HG03196 (cell line): ENCODE measurements around the gene SPSB1.

Experiments used
- ATAC-seq: cut with Tn5 transposase; IDR thresholded peaks from one replicate; pipeline ENCODE4 v1.9.1; 2021; ENCODE audit not compliant: unreplicated experiment

SPSB1 gene

DNA sequence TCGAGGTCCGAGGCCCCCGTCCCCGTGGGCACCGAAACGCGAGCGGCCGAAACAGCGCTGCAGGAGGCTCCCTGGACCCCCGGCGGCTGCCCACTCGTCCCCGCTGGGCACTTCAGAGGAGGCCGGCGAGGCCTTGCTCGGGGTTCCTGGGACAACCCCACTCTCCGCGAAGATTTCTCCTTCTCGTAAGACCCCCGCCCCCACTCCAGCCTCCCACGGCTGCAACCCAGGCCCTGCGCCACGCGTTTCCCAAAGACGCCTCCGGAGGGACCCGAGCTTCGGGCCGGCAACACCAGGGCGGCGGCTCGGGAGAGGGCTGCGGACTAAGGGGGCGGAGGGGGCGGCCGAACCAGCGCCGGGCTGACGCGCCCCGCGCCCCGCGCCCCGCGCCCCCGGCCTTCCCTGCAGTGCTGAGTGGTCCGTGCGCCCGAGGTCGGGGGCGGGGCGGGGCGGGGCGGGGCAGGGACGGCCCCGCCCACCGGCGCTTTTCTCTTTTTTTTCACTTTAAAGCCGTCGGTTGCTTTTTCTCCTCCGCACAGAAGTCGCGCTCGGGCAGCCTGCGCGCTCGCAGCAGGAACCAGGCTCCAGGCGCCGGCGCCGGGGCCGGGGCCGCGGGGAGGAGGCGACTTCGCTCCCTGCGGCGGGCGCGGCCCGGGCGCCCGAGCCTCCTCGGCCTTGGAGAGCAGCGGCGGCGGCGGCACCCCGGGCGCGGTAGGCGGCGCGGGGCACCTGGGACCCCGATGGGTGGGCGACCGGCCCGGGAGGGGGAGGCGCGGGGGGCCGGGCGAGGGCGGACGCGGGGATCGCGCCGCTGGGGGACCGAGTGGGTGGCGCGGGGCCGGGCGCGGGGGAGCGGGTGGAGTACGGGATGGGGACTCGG, at the start of gene SPSB1:
SPSB1 (plus strand) TSS at position 534 of the 880 bp plus-strand sequence. CDS start 62,998 bp downstream, outside the sequence.
- no peak for ATAC-seq

DNA sequence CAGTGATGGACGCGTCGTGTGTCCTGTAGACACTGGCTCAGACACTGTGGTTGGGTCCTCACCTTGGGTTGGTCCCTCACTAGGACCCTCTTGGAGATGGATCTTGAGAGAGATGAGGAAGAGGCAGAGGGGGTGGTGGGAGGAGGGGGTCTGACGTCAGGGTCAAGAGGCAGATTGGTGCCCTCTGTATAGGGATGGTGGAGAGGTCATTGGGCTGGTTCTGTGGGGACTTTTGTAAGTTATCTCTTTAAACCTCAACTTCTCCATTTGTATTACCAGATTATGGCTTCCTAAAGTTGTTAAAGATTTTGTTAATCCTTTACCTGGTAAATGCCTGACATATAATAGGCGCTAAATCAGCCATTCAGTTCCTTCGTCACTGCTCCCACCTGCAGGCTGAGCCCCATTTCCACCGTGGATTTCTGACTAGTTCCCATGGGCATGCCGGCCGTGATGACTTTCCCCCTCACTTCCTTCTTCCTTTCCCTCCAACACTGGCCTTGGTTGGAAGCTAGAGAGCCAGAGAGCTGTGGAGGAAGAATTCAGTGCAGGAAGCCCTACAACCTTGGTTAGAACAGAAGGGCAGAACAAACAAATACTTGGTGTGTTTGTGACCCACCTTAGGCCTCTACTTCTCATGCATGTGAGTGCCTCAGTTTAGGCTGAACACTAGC, 49.5 kb upstream of the SPSB1 start:
- no peak for ATAC-seq

DNA sequence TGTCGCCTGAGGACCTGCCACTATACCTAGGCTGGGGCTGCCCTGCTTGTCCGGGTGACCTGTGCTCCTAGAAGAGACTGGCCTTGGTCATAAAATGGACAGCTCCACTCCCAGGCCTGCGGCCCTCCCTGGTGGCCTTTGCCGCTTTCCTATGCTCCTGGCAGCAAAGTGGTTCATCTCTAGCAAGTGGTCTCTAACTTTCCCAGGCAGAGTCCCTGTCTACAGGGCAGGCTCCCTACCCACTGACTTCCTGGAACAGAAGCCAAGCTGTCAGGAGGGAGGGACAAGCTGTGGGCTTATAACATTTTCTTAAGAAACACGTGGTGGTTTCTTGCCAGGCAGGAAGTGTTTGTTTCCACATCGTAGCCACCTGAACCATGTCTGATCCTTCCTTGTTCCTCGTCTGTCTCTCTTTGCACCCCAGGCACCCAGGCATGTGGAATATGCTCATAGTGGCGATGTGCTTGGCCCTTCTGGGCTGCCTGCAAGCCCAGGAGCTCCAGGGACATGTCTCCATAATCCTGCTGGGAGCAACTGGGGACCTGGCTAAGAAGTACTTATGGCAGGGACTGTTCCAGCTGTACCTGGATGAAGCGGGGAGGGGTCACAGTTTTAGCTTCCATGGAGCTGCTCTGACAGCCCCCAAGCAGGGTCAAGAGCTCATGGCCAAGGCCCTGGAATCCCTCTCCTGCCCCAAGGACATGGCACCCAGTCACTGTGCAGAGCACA, 48.0 kb upstream of the SPSB1 start:
- no peak for ATAC-seq

DNA sequence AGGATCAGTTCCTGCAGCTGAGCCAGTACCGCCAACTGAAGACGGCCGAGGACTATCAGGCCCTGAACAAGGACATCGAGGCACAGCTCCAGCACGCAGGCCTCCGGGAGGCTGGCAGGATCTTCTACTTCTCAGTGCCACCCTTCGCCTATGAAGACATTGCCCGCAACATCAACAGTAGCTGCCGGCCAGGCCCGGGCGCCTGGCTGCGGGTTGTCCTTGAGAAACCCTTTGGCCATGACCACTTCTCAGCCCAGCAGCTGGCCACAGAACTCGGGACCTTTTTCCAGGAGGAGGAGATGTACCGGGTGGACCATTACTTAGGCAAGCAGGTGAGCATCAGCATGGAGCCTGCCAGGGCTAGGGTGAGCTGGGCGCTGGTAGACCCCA, 47.5 kb upstream of the SPSB1 start:
- no peak for ATAC-seq

DNA sequence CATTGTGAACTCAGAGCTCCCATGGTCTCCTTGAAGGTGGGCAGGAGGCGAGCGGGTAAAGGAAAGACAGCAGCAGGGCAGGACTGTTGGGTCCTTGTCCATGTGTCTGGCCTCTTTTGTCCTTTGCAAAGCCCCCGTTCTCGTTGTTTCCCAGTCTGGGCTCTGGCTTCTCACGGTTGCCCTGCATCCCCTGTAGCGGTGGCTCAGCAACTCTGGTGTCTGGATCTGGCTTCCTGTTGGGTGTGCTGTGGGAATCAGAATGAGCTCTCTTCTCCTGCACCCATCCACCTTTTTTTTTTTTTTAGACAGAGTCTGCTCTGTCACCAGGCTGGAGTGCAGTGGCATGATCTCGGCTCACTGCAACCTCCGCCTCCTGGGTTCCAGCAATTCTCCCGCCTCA, 47.0 kb upstream of the SPSB1 start:
- no peak for ATAC-seq

DNA sequence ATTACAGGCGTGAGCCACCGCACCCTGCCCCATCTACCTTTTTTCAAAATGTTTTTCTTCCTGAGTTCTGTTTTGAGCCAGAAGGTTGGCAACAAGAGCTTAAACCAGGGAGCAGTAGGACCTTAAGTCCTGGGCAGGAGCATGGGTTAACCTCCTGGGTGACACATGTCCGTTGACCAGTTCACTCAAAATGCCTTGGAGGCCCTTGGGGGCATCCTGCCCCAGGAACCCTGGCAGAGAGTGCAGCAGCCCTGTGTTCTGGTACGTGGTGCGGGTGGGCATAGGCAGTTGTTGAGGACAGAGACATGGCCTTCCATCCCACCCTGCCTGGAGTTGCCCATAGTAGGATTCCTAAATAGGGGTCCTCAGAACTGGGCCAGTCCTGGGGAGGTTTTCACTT, 46.5 kb upstream of the SPSB1 start:
- ATAC-seq, result no peak

DNA sequence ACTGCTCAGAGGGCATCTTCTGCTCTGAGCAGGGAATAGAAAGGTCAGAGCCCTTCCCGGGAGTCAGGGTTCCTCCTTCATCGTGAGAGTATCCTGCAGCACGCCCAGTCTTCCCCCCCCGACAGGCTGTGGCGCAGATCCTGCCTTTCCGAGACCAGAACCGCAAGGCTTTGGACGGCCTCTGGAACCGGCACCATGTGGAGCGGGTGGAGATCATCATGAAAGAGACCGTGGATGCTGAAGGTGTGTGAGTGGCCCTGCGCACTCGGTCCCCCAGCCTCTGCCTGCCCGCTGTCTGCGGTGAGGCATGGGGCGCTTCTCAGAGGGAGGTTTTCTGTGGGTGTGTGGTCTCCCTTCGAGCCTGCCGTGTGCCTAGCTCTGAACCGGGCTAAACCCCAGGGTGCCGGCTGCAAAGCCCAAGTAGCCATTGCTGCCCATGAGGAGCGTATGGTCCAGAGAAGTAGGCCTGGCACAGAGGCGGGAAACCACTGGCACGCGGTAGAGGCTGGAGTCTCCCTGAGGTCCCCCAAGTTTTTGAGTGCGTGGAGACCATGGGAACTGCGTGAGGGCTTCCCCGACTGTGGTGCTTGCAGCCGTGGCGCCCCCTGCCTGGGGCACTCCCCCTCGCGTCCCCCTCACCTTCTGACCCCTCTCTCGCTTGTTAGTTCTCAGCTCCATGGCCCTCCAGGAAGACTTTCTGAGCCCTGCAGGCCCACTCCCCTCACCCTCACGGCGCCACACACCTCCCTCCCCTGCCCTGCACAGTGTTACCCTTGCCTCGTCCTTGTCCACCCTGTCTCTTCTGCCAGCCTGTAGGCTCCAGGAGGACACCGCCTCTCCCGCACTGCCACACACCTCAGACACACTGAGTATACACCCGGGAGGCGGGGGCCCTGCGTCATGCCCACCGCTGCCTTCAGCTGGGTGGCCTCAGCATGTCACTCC, 45.6 kb upstream of the SPSB1 start:
- no peak for ATAC-seq

DNA sequence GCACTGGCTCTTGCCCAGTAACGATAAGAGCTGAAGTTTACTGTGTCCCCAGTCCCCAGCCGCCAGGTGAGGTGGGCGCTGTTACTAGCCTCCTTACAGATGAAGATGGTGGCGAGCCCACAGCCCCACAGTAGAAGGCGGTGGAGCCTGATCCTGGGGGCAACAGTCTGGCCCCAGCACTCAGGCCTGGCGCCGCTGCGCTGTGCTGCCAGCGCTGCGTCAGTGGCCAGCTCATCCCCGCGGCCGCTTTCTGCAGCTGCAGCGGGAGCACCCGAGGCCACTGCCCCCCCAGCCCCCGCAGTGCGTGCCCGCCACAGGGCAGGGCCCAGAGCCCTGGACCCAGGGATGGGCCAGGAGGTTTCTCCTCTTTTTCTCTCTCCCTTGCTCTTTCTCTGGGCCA, 44.8 kb upstream of the SPSB1 start:
- no peak for ATAC-seq

DNA sequence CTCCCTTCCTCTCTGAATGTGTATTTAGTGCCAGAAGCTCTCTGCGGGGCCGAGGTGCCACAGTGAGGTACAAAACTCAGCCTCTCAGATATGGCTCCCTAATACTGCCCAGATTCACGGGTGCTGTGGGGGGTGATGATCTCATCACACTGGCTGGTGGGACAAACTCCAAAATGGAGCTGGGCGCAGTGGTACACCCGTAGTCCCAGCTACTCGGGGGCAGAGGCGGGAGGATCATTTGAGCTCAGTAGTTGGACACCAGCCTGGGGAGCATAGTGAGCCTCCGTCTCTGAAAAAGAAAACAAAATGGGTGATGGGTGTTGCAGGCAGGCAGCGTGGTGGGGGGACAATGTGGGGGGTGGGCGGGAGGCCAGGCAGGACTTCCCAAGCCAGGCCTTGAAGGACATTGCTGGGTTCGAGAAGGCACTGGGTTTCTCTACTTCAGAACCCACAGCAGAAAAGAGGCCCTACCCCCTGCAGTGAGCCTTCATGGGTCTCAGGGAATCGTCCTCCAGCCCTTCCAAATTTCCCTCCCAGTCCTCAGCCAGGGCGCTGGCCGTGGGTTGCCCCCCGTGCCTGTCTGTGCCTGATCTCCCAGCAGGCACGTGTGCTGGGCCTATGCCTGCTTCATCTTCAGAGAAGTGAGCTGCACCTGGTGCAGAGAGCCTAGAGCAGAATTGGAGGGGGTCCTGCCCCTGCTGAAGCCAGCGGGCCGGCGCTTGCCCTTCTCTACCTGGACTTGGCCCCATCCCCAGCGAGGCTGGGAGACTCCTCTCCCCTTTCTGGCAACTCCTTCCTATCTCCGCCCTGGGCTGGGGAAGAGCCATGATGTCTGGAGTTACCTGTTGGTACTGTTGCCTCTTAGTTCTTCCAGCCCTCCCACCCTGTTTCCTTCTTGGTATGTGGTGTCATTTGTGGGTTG, 44.1 kb upstream of the SPSB1 start:
- ATAC-seq, result no peak

DNA sequence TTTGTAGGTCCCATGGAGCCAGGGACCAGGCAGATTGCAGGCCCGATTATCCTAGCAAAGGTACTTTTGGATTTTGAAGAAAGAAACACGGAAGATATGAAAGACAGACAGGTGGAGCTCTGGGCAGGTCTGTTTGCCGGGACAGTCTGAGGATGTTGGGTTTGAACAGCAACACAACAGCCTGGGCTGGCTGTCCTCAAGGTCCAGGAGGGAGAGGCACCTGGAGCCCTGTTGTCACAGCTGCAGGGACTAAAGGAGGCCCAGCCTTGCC, 43.5 kb upstream of the SPSB1 start:
- no peak for ATAC-seq

DNA sequence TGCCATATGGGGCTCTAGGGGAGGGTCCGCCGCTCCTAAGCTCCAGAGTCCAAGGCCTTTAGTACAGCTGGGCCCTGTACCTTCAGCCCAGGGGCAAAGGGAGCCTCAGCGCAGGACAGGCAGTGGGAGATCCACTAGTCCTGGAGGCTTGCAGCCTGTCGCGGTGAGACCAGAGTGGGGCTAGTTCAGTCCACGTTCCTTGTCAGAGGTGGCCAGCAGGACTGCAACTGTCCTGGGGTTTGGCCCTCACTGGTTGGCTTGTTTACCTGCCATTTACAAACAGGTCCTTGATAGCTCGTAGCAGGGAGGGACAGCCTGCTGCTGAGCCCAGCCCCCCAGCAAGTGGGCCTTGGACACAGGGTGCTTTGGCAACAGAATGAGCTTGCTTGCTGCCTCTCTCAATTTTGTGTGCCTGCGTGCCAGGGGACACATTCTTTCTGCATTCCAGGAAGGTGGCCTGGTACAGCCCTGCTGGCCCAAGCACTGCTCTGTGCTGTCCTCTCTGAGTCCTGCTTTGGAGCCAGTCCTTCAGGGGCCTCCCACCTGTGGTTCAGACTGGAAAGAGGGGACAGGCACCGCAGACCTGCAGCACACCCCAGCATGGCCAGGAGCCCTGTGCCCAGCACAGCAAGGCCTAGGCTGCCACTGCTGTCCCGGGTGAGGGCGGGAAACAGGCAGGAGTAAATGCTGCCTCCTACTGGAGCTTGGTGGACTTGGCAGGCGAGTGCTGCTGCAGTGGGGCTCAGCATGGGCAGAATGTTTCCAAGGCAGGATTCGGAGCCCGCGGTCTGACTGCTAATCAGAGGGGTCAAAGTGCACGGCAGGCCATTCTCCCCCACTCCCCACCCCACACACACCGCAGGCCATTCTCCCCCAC, 42.9 kb upstream of the SPSB1 start:
- ATAC-seq, result no peak

DNA sequence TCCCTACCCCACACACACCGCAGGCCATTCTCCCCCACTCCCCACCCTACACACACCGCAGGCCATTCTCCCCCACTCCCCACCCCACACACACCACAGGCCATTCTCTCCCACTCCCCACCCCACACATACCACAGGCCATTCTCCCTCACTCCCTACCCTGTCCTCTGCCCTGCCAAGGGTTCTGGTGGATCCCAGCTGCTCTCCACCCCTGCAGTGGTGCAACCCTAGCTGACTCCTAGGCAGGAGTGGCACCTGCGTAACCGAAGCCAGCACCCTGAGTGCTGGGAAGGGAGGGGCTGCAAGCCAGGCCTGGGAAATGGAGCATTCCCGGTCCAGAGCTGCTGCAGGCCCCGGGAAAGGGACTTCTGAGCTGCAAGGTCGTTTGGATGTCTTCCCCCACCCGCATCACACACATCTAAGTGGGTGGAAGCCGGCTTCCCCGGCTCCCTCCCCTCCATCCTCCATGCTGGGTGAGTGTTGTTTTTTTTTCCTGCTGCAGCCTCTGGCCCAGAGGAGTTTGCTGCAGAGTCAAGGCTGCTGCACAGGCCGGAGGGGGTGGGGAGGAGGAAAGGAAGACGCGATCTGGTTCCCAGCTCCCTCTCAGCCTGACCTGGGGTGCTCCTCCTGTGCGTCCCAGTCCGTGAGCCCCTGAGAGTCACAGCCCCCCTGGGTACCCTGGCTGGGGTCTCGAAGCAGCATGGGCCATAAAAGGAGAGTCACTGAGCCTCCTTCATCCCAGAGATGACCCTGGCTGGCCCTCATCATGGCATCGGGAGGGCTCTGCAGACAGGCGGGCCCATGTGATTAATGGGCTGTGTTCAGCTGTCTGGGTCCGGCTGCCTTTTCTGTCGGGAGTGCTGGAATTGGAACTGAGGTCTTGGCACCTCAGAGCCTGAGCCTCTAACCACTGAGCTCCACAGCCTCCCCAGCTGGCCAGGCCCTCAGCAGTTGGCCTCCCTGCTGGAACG, 42.0 kb upstream of the SPSB1 start:
- ATAC-seq, result no peak

DNA sequence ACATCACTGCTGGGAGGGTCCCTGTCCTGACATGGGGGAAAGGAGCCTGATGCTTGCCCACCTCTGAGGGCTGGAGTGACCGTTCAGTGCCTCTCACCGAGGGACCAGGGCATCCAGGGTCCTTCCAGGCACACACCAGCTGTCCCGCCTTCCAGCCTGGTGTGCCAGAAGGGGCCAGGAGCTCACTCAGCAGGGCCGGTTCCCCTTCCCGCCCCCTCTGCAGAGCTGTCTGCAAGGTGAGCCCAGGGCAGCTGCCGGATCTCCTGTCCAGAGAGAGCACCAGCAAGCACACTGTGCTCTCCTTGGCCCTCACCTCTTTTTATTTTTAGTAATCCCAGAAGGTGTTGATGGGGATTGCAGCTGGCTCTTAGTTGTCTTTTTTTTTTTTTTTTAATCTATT, 41.2 kb upstream of the SPSB1 start:
- ATAC-seq, result no peak

DNA sequence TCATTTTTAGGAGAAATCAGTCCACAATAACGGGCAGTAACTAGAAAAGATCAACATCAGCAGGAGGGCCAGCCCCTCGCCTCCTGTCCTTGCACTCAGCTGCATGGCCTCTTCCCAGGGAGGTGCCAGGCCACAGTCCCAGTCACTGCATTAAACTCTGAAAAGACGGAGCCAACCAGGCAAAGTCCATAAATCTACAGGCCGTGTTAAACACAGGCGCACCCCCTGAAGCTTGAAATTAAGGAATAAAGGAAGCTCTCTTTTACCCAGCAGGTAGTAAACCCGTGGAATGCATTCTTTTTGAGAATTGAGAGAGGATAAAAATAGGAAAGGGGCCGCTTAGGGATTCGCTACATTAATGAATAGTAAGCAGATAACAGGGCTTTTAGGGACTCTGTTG, 39.7 kb upstream of the SPSB1 start:
- ATAC-seq, result no peak

DNA sequence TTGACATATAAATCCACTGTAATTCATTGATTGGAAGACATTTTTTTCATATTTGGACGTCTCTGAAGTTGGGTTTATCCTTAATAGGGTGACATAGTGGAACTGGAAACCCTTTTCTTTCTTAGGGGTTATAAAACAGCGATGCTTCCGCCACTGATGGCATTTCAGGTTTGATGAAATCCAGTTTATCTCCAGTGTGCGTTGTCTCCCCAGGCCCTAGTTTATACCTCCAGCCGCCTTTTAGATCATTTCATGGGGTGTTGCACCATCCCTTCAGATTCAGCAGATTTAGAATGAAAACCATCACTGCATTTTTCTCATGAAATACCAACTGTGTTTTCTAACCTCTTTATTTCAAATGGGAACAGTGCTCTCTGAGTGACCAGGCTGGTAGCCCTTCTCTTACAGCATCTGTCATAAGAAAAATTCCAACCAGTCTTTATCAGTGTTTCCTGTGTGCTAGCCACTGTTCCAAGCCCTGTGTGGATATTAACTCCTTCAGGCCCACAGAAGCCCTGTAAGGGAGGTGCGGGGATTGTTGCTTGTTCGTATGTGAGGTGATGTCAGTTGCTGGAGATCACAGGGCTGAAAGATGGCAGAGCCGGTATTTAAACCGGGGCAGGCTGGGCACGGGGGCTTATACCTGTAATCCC, 39.1 kb upstream of the SPSB1 start:
- no peak for ATAC-seq

DNA sequence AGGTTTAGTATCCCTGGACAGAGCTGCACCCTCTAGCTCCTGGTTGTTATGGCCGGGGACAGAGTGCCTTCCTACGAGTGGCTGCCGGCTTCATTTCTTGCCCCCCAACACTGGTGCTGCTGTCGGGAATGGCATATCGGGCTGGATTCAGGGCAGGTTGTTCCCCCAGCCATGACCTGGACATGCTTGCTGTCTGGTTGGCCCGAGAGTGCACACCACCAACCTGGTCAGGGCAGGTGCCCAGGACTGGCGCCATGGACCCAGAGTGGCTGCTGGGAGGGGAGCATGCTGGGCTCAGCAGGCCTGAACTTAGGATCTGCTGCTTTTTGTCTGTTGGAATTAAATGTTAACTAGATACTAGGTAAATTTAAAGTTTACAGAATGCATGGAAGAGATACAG, 36.4 kb upstream of the SPSB1 start:
- no peak for ATAC-seq

DNA sequence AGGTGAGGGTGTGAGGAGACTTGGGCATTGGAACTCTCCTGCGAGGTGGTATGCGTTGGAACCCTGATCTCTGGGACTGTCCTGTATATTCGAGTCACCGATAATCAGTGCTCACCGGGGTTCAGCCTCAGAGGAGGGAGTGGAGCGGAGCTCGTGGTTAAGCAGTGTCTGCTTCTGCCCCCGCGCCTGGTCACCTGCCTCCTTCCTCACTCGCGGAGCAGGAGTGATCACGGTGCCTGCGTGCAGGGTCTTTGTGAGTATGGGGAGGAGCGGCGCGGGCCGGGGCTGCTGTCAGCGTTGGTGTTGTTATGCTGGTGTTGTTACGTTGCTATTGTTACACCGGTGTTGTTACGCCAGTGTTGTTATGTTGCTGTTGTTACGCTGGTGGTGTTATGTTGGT, 34.8 kb upstream of the SPSB1 start:
- ATAC-seq, result no peak
